GM18858 (cell line): Measurements from ENCODE around the gene PACSIN1.

Experiments
- ATAC-seq: cut with Tn5 transposase; IDR thresholded peaks from one replicate; pipeline ENCODE4 v1.9.1; 2021; ENCODE audit not compliant: unreplicated experiment

The PACSIN1 gene

GRCh38 chr6:34526992-34527728, 61.3 kb downstream of the PACSIN1 start:
- peak; percentile 74 for ATAC-seq

- no peak for ATAC-seq
These were observed 62.1 kb downstream of the PACSIN1 start for GRCh38 chr6:34527751-34528670.

- ATAC-seq = no peak
These were observed 63.3 kb downstream of the PACSIN1 start for GRCh38 chr6:34528996-34529664.

- no peak for ATAC-seq
These were observed 63.9 kb downstream of the PACSIN1 start for GRCh38 chr6:34529665-34530327.

- no peak for ATAC-seq
These were observed 65.0 kb downstream of the PACSIN1 start for GRCh38 chr6:34530753-34531365.

GRCh38 chr6:34531580-34532201, 65.8 kb downstream of the PACSIN1 start:
- ATAC-seq = no peak

GRCh38 chr6:34532230-34532629, 66.4 kb downstream of the PACSIN1 start:
- ATAC-seq = no peak

- no peak for ATAC-seq
These were observed 68.3 kb downstream of the PACSIN1 start for GRCh38 chr6:34534146-34534545.

- no peak for ATAC-seq
These were observed 68.8 kb downstream of the PACSIN1 start for GRCh38 chr6:34534656-34535055.

- no peak for ATAC-seq
These were observed 69.3 kb downstream of the PACSIN1 start for GRCh38 chr6:34535199-34535598.

- ATAC-seq = no peak
These were observed 69.8 kb downstream of the PACSIN1 start for GRCh38 chr6:34535646-34536045.

- no peak for ATAC-seq
These were observed 70.5 kb downstream of the PACSIN1 start for GRCh38 chr6:34536251-34536958.

GRCh38 chr6:34536959-34537848, 71.3 kb downstream of the PACSIN1 start:
- ATAC-seq = no peak

- no peak for ATAC-seq
These were observed 72.2 kb downstream of the PACSIN1 start for GRCh38 chr6:34537922-34538550.

- no peak for ATAC-seq
These were observed 72.7 kb downstream of the PACSIN1 start for GRCh38 chr6:34538581-34538980.

GRCh38 chr6:34539181-34539580, 73.3 kb downstream of the PACSIN1 start:
- no peak for ATAC-seq

- no peak for ATAC-seq
These were observed 74.3 kb downstream of the PACSIN1 start for GRCh38 chr6:34540222-34540621.

- no peak for ATAC-seq
These were observed 75.0 kb downstream of the PACSIN1 start for GRCh38 chr6:34540841-34541240.
